HUDEP-2 (cell line): ENCODE results near the gene MSRB2.
A peak's percentile ranks its signal among the peaks of the same experiment; 100 is the strongest.
"Not testable (repeated sequence)": the region's sequence is repeated elsewhere in the genome, so short reads cannot be mapped to it uniquely, and the experiment has no call there.

Experiments
- DNase-seq, 76 experiments: peaks; one replicate each; lab custom pipeline; 2025; ENCODE audit not compliant: unreplicated experiment in 76 of 76; lab: John Stamatoyannopoulos, UW

Gene MSRB2

DNA sequence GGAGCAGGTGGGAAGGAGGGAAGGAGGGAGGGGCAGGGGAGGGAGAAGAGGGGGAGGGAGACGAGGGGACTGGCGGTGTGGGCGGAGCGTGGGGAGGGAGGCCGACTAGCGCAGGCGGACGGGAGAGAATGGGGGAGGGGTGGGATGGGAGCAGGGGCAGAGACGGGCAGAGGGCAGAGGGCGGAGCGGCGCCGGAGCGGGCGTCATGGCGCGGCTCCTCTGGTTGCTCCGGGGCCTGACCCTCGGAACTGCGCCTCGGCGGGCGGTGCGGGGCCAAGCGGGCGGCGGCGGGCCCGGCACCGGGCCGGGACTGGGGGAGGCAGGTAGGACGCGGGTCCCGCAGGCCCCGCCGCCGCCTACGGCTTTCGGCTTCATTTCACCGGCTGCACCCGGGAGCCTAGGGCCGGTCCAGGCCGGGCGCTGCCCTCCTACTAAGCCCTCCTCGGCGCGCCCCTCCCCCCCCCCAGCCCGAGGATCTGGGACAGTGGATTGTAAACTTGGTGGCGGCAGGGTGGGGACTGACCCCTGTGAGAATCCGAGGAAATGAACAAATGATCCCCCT lies at the start of gene MSRB2:
TSS of gene MSRB2 (plus strand) at position 176 of the 562 bp plus-strand sequence. CDS start at position 206, 30 bp downstream.
- DNase-seq: peak in 74 of 76 experiments; percentile 13 to 93 (median 82)

DNA sequence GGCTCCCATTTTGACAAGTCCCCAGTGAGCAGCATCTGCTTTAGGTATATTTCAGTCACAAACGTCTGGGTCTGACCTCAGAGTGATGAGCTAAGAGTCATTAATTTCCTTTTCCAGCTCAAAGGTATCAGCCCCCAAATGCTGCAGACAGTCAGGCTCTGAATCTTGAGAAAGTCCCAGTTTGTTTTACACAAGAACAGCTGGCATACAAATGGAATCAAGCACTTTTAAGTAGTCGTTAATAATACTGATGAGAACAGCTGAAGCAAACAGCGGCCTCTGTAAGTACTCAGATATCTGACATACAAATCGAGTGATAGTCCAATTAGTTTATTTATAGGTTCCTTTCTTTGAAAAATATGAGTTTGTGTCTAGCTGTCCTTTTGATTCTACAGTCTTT lies 49.4 kb upstream of the MSRB2 start:
- no peak for DNase-seq

DNA sequence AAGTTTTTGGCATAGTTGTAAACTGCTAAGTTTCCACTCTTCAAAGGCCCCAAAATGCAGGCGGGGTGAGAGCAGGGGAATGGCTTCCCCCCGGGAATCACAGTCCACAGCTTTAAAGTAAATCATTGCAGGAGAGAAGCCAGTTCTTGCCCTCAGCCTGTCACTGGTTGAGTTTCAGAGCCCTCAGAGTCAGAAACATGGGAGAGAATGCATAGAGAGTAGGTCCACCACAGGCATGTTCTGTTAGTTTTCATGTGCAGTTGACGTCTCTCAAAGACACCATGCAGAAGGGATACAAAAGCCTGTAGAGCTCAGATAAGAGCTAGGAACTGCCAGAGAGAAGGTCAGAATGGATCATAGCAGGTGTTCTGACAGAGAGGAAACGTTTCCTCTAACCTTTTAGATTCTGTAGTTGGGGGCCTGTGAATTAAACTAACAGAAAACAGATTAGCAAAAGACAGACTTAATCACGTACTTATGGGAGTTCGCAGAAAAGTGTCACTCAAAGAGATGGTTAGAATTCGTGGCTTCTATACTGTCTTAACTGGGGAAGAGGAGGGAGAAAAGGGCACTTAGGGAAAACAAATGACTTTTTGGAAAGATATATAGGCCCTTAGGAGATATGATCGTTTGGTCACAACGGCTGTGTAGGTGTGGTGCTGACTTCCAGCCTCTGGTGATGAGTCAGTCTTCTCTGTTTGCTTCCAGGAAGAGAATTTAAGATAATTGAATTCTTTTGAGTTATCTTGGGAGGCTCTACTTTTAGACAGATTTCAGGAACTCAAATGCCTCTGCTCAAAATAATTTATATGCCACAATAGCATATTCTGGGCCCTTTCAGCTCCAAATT lies 48.0 kb upstream of the MSRB2 start:
- peak in 27 of 76 experiments; percentile 1 to 51 (median 15) for DNase-seq

DNA sequence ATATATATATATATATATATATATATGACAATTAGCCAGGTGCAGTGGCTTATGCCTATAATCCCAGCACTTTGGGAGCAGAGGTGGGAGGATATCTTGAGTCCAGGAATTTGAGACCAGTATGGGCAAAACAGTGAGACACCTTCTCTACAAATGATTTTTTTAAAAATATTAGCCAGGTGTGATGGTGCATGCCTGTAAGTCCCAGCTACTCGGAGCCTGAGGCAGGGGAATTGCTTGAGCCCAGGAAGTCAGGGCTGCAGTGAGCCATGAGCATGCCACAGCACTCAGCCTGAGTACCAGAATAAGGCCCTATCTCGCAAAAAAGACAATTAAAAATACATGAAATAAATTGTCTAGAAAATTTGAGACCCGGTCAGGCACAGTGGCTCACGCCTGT lies 47.2 kb upstream of the MSRB2 start:
- DNase-seq: no peak

DNA sequence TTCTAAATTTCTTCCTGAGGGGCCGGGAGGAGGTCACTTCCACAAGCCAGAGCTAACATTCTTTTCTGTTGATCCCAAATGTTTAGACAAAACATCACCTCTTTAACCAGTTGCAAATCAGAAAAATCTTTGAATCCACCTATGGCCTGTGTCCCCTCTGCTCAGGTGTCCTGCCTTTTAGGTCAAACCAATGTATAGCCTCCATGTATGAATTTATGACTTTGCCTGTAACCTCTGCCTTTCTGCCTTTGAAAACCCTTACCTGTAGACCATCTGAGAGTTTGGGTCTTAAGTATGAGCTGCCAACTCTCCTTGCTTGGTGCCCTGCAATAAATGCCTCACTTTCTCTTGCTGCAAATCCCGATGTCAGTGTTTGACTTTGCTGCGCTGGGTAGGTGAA lies 44.1 kb upstream of the MSRB2 start:
- no peak for DNase-seq

DNA sequence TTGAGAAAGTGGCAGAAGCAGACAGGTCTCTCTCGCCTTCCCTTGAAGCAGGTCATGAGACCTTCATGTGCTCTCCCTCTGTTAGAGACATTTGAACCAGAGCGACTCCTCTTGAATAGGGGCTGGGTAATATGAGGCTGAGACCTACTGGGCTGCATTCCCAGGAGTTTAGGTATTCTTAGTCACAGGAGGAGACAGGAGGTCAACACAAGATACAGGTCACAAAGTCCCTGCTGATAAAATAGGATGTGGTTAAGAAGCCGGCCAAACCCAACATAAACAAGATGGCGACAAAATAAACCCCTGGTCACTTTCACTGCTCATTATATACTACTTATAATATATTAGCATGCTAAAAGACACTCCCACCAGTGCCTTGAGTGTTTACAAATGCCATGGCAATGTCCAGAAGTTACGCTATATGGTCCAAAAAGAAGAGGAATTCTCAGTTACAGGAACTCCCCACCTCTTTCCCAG lies 43.5 kb upstream of the MSRB2 start:
- DNase-seq: no peak

DNA sequence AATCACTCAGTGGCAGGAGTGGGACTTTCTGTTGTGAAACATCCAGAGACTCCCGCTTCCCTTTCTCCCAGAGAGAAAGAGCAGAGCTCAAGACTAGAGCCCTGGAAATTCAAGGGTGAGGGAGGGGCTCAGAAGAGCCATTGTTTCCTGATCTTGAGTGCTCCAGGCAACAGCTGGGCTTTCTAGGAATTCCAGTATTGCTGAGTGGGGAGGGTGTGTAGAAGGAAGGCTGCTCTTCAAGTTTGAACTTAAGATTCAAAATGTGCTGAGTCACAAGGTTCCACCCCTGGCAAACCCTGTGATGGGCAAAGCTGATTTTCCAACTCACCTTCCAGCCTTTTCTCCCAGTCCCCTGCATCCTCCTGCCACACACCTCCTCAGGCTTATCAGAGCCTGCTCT lies 42.3 kb upstream of the MSRB2 start:
- DNase-seq: no peak

DNA sequence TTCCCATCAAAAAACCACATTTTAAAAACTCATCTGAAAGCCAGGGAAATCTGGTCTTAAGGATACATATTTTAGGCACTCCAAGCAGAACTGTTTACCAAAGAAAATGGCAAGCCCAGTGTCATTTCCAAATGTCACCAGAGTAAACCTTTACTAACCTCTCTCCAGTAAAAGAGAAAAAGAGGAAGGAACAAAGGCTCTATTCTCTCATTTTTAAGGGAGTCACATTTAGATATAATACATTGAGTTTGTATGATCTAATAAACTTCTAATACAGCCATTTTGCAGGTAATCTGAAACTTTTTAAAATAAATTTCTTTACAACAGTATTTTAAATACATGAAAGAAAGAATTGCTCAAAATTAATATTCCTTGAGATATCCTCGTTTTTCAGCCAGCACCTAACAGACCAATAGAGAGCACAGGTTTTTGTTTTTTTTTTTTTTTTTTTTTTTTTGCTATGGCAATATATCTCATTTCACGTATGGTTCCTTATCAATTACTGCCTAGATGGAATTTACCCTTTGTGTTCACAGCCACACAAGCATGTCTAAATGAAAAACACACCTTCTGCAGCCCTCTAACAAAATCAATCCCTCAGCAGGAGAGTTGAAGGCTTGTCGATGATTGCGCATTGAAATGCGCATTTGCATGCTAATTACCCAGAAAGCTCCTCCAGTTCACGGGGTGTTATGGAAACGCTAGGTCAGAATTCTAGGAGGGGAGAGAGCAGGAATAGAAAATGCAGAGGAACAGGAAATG lies 39.8 kb upstream of the MSRB2 start:
- no peak for DNase-seq

DNA sequence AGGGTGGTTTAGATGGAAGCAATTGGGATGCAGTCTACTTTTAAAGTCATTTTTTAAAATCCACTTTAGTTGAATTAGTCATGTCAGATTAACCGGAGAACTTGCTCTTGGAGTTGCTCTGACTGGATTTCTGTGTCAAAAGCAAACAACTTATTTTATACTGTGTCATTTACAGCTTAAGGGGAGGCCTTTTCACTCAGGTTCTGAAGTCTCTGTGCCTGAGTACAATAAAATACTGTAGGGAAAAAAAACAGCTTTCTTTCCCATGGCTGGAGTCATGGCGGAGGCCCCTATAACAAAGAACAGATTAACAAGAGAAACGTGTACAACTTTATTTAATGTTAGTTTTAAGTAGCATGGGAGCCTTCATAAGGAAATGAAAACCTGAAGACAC lies 39.2 kb upstream of the MSRB2 start:
- no peak for DNase-seq

DNA sequence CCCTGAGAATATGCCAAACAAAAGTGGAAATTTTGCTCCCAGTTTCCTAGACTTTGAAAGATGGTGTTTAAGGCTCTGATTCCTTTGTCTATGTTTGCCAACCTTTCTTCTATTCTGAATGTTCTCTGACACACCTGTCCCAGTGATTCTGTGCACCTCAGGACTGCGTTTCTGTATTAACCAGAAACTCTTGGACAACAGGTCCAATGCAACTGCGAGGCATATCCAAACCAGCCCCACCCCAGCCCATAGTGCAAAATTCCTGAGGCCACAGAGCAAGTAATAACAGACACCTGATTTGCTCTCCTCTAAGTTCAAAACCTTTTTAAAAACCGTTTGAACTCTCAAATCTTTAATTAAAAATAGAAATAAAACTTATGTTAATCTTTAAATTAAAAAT lies 37.0 kb upstream of the MSRB2 start:
- DNase-seq: no peak

DNA sequence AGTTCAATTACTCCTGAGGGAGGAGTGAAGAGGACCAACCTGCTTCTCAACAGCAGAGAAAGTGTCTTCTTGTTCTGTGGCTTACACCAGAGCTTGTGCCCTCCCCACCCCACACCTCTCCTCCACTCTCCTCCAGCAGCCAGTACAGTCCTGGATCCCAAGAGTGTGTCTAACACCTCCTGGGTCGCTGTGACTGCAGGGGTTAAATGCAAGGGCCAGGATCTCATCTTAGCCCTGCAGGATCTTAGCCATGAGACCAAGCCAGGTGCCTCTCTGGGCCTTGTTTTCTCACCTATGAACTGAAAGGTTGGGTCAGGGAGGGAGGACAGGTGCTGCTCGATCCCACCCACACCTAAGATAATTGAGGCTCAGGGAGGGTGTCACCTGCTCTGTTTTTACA lies 34.5 kb upstream of the MSRB2 start:
- DNase-seq: no peak

DNA sequence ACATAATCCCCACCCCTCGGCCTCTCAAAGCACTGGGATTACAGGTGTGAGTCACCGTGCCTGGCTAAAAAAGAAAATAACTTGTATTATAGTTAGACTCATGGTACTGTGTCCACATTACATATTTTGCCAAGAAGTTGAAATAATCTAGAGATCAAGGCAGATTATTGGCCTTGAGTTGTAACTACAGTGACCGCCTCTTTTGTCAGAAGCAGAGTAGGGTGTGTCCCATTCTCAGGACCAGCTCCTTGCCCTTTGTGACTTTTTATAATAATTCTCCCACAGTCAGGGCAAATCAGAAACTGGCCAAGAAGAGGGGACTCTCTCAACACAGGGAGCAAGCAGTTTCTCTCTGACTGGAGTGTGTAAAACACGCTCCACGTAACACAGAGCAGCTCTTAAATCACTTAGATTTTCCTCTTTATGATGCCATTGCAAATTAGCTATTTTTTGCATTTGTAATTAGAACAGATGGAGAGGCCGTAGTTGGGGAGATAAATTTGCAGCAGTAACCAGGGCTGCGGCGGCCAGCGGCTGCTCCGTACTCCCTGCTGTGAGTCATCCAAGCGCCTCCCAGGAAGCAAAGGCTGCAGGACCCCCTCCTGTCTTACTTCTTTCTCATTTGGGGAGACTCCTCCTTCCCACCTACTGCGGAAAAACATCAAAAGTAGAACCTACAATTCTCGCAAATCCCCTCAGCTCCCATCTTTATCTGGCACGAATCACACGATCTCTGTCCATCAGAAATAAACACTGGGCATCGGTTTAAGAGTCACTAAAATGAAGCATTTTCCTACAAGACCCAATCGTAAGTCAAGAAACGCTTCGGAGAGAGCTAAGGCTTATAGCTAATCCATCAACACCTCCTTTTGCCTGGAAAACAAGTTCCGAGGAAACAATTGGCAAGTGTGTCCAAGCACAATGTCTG lies 32.1 kb upstream of the MSRB2 start:
- DNase-seq: no peak

DNA sequence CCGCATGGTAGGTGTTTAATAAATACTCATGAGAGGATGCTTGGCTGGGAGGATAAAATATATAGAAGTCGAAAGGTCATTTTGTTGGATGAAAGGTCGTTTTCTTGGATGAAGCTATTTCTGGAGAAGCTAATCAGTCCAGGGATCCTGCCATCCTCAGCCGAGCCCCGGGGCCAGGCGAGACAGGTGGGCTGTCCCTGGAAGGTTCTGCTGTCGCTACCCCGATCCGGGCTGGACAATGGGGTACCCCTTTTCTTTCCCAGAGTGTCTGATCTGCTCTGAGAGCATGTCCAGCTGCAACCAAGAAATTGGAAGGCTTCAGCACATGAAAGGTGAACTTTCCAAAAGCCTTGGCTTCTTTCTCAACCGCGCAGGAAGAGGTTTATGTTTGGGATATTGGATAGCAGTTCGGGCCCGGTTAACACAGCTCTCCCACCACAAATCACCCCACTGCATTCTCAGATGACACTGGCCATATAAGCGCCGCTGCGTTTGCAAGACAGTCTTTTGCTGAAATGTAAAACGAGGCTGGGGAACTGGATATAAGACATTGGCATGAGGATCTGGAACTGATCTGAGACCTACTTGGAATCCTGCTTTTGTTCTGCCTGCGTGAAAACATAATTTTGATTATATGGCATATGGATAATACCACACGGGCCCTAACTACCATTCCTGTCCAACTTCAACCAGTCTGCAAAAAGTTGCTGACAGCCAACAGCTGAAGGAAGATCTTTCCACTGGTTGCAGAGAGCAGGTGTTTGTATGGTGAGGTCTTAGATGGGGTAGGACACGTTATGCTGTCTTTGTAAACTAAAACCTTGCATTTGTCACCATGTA lies 31.2 kb upstream of the MSRB2 start:
- no peak for DNase-seq

DNA sequence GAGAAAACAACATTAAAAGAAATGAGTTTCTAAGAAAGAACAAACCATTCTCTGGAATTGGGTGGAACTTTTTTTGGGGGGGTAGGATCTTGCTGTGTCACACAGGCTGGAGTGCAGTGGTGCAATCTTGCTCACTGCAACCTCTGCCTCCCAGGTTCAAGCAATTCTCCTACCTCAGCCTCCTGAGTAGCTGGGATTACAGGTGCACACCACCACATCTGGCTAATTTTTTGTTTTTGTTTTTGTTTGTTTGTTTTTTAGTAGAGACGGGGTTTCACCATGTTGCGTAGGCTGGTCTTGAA lies 30.6 kb upstream of the MSRB2 start:
- not testable (repeated sequence) for DNase-seq

DNA sequence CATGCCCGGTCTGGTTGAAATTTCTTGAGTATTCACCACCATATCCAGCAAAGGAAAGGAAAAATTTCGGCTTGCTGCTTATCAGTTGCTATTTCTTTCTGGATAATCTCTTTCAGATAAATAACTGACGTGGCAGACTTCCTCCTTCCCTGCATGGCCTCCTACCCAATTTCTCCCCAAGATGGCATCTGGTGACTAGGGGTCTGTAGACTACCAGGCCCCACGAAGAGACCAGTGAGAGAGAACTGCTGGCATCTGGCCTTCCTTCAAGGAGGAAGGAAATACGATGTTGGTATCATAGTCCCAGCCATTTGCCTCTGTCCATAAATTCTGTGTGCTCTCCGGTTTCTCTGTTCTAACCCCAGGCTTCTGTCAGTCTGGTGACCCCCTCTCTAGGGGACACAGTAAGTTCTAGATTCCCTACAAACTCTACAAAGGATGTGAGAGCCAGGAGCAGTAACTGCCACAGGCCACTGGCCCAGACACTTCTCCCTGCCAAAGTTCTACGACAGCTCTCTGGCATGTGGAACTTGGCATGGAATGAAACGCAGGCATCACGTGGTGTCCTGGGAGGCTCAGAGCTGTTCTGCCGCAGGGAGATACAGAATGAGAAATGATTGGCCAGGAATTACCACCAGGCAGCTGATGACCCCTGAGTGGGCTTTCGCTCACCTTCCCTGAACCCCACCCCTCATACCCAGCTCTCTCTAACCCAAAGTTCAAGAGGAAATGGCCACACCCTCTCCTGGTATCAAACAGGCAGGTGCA lies 30.0 kb upstream of the MSRB2 start:
- no peak for DNase-seq

DNA sequence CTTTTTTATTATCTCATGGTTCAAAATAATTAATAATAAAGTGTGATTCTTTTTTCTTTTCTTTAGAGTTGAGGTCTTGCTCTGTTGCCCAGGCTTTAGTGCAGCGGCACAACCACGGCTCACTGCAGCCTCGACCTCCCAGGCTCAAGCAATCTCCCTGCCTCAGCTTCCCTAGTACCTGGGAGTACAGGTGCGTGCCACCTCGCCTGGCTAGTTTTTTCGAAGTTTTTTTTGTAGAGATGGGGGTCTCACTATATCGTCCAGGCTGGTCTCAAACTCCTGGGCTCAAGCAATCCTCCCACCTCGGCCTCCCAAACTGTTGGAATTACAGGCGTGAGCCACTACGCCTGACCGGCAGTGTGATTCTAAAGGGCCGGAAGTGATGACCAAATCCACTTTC lies 28.0 kb upstream of the MSRB2 start:
- no peak for DNase-seq

DNA sequence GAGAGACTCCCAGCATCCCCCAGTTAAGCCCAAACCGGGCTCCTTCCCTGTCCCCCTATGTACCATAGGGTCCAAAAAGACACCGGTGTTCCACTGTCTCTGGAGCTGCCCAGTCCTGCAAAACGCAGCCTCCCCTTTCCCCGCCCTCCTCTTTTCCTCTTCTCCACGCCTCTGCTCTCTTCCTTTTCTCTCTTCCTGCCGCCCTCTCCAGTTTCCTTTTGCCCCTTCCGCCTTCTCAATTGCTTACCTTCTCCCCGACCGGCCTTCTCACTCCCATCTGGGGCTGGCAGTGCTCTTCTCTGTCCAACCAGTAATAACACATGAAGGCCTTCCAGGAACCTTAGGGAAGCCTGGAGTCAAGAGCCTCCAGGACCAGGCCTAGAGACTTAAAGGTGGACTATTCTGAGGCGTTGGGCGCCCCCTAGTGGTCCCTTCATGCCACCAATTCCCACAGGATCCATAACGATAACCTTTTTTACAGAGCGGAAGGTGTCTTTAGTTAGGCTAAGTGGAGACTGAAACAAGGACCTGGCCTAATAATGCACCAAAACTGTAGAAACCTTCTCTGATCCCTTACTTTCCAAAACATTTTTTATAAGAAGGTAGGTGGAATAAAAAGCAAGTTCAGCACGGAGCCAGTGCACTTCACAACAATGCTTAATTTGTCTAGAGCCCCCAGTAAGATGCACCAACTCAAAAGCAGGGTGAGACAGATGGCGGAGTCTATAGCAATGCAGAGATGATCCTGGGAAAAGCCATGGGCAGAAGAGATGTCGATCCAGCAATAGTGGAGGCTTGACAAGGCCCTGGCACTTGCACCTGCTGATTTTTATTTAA lies 27.2 kb upstream of the MSRB2 start:
- peak in 57 of 76 experiments; percentile 4 to 72 (median 41) for DNase-seq
